NCI-H1436 treated with DMSO at 0.1 percent for 48 hours (cell line): Measurements from ENCODE around the gene ANGEL2.
"Not testable (repeated sequence)": the region's sequence is repeated elsewhere in the genome, so short reads cannot be mapped to it uniquely, and the experiment has no call there.

ENCODE experiments used
- DNase-seq: peaks from one replicate; lab custom pipeline; 2025; lab: John Stamatoyannopoulos, UW

Gene ANGEL2

GRCh38 chr1:213015099-213016050 lies at the start of gene ANGEL2:
Gene ANGEL2 (minus strand): TSS chr1:213015867. CDS start chr1:213015671, 196 bp downstream.
- peak; percentile 97 for DNase-seq

DNA sequence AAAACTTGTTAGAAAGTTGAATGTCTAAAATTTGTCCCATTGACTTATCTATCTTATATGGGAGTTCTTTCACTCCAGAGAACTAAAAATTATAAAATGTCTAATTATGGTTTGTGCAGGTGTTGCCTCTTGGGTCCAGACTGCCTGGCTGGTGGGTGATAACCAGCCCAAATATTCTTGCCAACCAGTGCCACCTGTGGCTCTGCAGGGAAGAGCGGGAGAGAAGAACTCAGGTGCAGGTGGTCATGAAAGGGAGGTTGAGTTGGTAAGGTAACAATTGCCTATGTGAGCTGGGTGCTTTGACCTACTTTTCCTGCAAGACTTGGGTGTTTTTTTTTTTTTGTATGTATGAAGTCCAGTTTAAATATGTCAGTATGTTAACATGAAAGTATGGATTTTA lies 45.6 kb upstream of the ANGEL2 start:
- no peak for DNase-seq

DNA sequence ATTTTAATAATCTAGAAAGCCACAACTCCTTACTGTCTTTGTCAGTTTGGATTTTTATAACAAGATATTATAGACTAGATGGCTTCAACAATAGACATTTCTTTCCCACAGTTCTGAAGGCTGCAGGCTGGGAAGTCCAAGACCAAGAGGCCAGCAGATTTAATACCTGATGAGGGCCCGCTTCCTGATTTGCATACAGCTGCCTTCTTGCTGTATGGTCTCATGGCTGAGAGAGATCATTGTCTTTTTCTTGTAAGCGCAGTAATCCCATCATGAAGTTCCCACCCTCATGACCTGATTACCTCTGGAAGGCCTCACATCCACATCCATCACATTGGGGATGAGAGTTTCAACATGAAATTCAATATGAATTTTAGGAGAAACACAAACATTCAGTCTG lies 45.2 kb upstream of the ANGEL2 start:
- DNase-seq = peak; percentile 14

DNA sequence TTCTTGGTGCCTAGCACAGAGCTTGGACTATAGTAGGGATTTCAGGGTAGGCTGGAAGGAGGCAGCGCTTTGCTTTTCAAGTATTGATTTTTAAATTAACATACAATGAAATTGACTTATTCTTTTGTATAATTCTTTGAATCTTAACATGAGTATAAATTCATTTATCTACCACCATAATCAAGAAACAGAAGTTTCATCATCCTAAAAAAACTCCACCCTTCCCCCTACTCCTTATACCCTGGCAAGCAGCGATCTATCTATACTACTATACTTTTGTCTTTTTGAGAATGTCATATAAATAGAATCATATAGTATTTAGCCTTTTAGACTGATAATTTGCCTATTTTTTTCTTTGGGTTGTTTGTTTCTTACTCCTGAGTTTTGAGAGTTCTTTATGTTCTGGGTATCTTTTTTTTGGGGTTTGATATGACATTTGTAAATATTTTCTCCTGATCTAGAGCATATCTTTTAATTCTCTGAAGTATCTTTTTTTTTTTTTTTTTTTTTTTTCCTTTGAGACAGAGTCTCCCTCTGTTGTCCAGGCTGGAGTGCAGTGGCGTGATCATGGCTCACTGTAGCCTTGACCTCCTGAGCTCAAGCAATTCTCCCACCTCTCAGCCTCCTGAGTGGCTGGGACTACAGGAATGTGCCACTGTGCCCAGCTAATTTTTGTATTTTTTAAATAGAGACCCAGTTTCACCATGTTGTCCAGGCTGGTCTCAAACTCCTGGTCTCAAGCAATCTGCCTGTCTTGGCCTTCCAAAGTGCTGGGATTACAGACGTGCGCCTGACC lies 41.8 kb upstream of the ANGEL2 start:
- DNase-seq = no peak

- DNase-seq = no peak
These were observed 40.1 kb upstream of the ANGEL2 start for GRCh38 chr1:213055767-213056166.

- no peak for DNase-seq
These were observed 39.3 kb upstream of the ANGEL2 start for GRCh38 chr1:213054733-213055591.

GRCh38 chr1:213054142-213054541 lies 38.5 kb upstream of the ANGEL2 start:
- DNase-seq = no peak

GRCh38 chr1:213053455-213053854 lies 37.8 kb upstream of the ANGEL2 start:
- no peak for DNase-seq

DNA sequence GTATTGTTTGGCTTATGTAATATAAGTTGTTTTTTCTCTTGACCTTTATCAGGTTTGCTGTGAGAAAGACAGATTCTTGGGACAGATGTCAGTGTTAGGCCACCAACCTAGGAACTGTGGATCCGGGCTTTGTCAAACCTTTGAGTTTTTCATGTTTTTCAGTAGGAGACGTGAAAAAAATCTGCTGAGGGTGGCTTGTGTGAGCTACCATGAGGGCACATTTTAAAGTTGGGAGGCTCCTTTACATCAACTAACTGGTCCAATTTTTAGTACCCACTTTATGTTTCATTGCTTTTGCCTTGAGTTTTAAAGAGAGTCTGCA lies 36.2 kb upstream of the ANGEL2 start:
- no peak for DNase-seq

DNA sequence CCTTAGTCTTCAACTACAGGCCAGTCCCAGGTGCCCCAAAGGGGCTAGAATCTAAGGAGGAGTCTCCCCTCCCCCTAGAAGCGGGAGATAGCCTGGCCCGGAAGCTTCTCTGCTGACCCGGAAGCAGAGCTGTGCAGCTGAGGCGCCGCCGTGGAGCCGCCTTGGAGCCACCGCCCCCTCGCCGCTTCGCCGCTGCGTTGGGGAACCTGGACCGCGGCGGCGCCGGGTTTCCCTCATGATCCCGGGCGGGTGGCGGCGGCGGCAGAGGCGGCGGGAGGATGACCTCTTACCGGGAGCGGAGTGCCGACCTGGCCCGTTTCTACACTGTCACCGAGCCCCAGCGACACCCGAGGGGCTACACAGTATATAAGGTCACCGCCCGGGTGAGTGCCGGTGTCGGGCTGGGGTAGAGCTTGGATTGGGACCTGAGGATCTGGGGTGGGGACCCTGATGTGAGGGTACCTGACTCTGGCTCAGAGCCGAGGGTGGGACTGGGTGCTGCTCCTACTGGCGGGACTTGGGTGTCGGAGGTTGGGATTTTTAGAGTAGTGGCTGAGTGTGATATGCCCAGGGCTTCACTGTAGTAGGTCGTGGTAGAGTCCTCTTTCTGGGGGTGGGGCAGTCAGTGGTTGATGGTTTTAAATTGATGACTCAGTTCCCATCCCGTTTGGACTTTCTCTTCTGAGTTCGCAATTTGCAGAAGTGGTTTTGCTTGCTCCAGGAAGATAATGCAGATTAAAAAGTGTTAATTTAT lies 35.6 kb upstream of the ANGEL2 start, which contains the start of gene RPS6KC1:
Gene RPS6KC1, plus strand, starts transcription at position 115 of the 754 bp plus-strand sequence. Its CDS starts 164 bp downstream, at position 279.
- DNase-seq = peak; percentile 54

DNA sequence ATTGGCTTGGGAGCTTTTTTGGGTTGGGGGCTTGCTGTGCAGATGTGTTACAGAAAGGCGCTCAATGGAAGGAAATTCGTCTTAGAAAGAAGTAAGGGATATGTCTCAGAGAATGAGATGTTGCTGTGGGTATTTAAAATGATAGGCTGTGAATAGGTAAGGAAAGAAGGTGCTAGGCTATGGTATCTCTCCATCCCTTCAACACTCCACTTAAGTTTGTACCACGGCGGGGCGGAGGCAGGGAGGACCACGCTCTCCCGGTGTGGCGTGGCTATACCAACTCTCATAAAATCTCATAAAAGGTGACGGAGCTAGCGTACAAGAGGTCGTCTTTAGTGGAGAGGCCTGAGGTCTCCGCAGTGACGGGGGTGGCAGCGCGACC lies 35.1 kb upstream of the ANGEL2 start:
- no peak for DNase-seq

DNA sequence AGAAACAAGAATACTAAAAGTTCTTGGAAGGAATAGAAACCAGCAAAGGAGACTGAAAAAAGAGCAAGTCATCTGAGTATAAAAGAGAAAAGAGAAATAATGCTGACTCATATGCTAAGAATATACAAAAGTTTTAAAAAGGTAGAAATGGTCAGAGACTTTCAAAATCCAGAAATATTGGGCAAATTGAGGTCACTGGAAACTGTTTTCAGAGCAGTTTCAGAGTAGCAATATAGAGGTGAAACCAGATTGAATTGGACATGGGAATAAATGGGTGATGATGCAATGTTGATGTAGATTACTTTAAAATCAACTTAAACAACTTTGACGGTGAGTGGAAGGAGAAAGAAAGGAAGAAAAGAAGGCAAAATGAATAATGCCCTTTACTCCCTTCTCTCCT lies 33.6 kb upstream of the ANGEL2 start:
- no peak for DNase-seq

GRCh38 chr1:213045321-213046226 lies 29.9 kb upstream of the ANGEL2 start:
- not testable (repeated sequence) for DNase-seq

GRCh38 chr1:213041443-213041842 lies 25.8 kb upstream of the ANGEL2 start:
- no peak for DNase-seq

GRCh38 chr1:213035573-213035972 lies 19.9 kb upstream of the ANGEL2 start:
- DNase-seq = no peak

GRCh38 chr1:213034713-213035112 lies 19.0 kb upstream of the ANGEL2 start:
- DNase-seq = no peak

GRCh38 chr1:213032651-213033050 lies 17.0 kb upstream of the ANGEL2 start:
- DNase-seq = no peak

DNA sequence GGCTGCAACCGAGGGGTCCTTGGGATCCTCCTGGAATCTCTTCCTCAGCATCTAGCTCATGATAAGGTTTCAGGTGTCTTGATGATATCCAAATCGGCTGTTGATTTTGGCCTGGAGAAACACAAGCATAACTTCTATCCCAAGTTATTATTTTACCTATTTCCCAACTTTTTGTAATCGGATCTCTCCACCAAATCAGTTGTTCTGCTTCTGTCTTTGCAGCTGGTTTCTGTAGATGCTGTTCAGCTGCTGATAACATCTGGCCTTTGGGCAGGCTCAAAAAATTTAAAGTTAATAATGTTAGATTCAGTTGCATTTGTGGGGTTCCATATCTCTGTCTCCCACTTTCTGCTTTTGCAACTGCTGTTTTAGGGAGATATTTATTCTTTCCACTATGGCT lies 11.4 kb upstream of the ANGEL2 start:
- not testable (repeated sequence) for DNase-seq

DNA sequence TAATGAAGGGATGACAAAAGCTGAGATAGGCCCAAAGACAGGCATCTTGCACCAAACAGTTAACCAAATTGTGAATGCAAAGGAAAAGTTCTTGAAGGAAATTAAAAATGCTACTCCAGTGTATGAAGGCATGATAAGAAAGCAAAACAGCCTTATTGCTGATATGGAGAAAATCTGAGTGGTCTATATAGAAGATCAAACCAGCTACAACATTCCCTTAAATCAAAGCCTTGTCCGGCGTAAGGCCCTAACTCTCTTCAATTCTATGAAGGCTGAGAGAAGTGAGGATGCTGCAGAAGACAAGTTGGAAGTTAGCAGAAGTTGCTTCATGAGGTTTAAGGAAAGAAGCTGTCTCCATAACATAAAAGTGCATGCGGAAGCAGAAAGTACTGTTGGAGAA lies 4.3 kb upstream of the ANGEL2 start:
- no peak for DNase-seq

- DNase-seq = no peak
These were observed 3.8 kb upstream of the ANGEL2 start for GRCh38 chr1:213019450-213019849.
